ACC112 (cell line): Measurements from ENCODE around the gene DYNLT1.
"Not testable (repeated sequence)": the region's sequence is repeated elsewhere in the genome, so short reads cannot be mapped to it uniquely, and the experiment has no call there.

Experiments
- H2AFZ ChIP-seq: fragments of 200-600 bp; sonication (generic); one replicate; pipeline ENCODE4 v1.6.0; 2017; ENCODE audit warnings: antibody characterized with exemption, low read length; ENCODE audit not compliant: unreplicated experiment
- H3K27ac ChIP-seq: fragments of 200-600 bp; sonication (generic); 2 replicates; pipeline ENCODE4 v1.5.1; 2014; ENCODE audit warnings: low read depth, mild to moderate bottlenecking, antibody characterized with exemption, low read length, moderate library complexity
- H3K27me3 ChIP-seq: fragments of 200-600 bp; sonication (generic); 2 replicates; pipeline ENCODE4 v1.6.1; 2014; ENCODE audit warnings: mild to moderate bottlenecking, antibody characterized with exemption, low read length, moderate library complexity, mixed read lengths; ENCODE audit not compliant: insufficient read depth
- H3K36me3 ChIP-seq: fragments of 200-600 bp; sonication (generic); 2 replicates; pipeline ENCODE4 v1.6.1; 2016; ENCODE audit warnings: mild to moderate bottlenecking, antibody characterized with exemption, low read length, moderate library complexity, mixed read lengths; ENCODE audit not compliant: insufficient read depth
- H3K4me1 ChIP-seq: fragments of 200-600 bp; sonication (generic); one replicate; pipeline ENCODE4 v1.6.1; 2016; ENCODE audit warnings: low read length, mixed read lengths; ENCODE audit not compliant: insufficient read depth, unreplicated experiment, control insufficient read depth
- H3K4me3 ChIP-seq: fragments of 200-600 bp; sonication (generic); 2 replicates; pipeline ENCODE4 v1.5.1; 2014; ENCODE audit warnings: mild to moderate bottlenecking, low read depth, low read length
- H3K79me2 ChIP-seq: fragments of 200-600 bp; sonication (generic); one replicate; pipeline ENCODE4 v1.6.0; 2016; ENCODE audit warnings: low read length; ENCODE audit not compliant: control insufficient read depth, unreplicated experiment, insufficient read depth

Gene DYNLT1

GRCh38 chr6:158639056-158639455, 5.5 kb downstream of the DYNLT1 start:
- H3K27me3 ChIP-seq, result no peaks in the 10 kb centered on the region
- H3K27ac ChIP-seq, result no peak overlapping the region
- H2AFZ ChIP-seq, result no peak overlapping the region
- peaks cover 21% of the 10 kb centered on the region; the same call in 1 of the 2 replicates for H3K36me3 ChIP-seq
- no peak overlapping the region for H3K4me3 ChIP-seq
- H3K4me1 ChIP-seq, result peaks cover 24% of the 10 kb centered on the region
- H3K79me2 ChIP-seq, result peaks cover 55% of the 10 kb centered on the region

- no peak overlapping the region for H3K27ac ChIP-seq
- H3K36me3 ChIP-seq, result peaks cover 25% of the 10 kb centered on the region
- no peaks in the 10 kb centered on the region for H3K27me3 ChIP-seq
- H2AFZ ChIP-seq, result no peak overlapping the region
- peaks cover 24% of the 10 kb centered on the region for H3K4me1 ChIP-seq
- no peak overlapping the region for H3K4me3 ChIP-seq
- H3K79me2 ChIP-seq, result peaks cover 49% of the 10 kb centered on the region
Observed at GRCh38 chr6:158638324-158638854, 6.2 kb downstream of the DYNLT1 start.

GRCh38 chr6:158636778-158637177, 7.8 kb downstream of the DYNLT1 start:
- Histone ChIP-seq H3K4me1 (peaks cover 25% of the 10 kb centered on the region), H3K36me3 (peaks cover 31% of the 10 kb centered on the region), H3K79me2 (peaks cover 34% of the 10 kb centered on the region), H3K27me3 (no peaks in the 10 kb centered on the region), H3K27ac (no peak overlapping the region), H3K4me3 (no peak overlapping the region), H2AFZ (no peak overlapping the region)

GRCh38 chr6:158635427-158636073, 9.0 kb downstream of the DYNLT1 start:
- peaks cover 28% of the 10 kb centered on the region for H3K36me3 ChIP-seq
- H3K79me2 ChIP-seq, result peaks cover 25% of the 10 kb centered on the region
- H3K27me3 ChIP-seq, result no peaks in the 10 kb centered on the region
- no peak overlapping the region for H3K27ac ChIP-seq
- H2AFZ ChIP-seq, result no peak overlapping the region
- H3K4me1 ChIP-seq, result peaks cover 27% of the 10 kb centered on the region
- H3K4me3 ChIP-seq, result no peak overlapping the region

GRCh38 chr6:158634695-158635426, 9.7 kb downstream of the DYNLT1 start:
- peaks cover 30% of the 10 kb centered on the region for H3K4me1 ChIP-seq
- no peak overlapping the region for H3K4me3 ChIP-seq
- peaks cover 26% of the 10 kb centered on the region; the same call in 1 of the 2 replicates for H3K36me3 ChIP-seq
- peak overlapping the region; percentile 18; the same call in 1 of the 2 replicates for H3K27ac ChIP-seq
- H2AFZ ChIP-seq, result no peak overlapping the region
- H3K79me2 ChIP-seq, result peaks cover 18% of the 10 kb centered on the region
- H3K27me3 ChIP-seq, result no peaks in the 10 kb centered on the region

- Histone ChIP-seq H3K4me3 (no peak overlapping the region), H3K27me3 (no peaks in the 10 kb centered on the region), H3K79me2 (peaks cover 7% of the 10 kb centered on the region), H3K4me1 (peaks cover 31% of the 10 kb centered on the region), H3K36me3 (peaks cover 26% of the 10 kb centered on the region; the same call in 1 of the 2 replicates), H3K27ac (peak overlapping the region; percentile 92), H2AFZ (no peak overlapping the region)
Observed at GRCh38 chr6:158633127-158633526, 11.4 kb downstream of the DYNLT1 start.

GRCh38 chr6:158632538-158633119, 11.9 kb downstream of the DYNLT1 start:
- not testable (repeated sequence) for H3K27me3 ChIP-seq, H2AFZ ChIP-seq, H3K79me2 ChIP-seq, H3K4me3 ChIP-seq
- H3K4me1 ChIP-seq, result peaks cover 31% of the 10 kb centered on the region
- H3K27ac ChIP-seq, result peak overlapping the region; percentile 92
- peaks cover 26% of the 10 kb centered on the region; the same call in 1 of the 2 replicates for H3K36me3 ChIP-seq

GRCh38 chr6:158631678-158632537, 12.6 kb downstream of the DYNLT1 start:
- H3K36me3 ChIP-seq, result peaks cover 23% of the 10 kb centered on the region; the same call in 1 of the 2 replicates
- H3K4me1 ChIP-seq, result peaks cover 31% of the 10 kb centered on the region
- H3K27ac ChIP-seq, result peak overlapping the region; percentile 92
- no peaks in the 10 kb centered on the region for H3K27me3 ChIP-seq
- no peaks in the 10 kb centered on the region for H3K79me2 ChIP-seq
- H2AFZ ChIP-seq, result no peak overlapping the region
- peak overlapping the region; percentile 49 for H3K4me3 ChIP-seq

- Histone ChIP-seq H3K4me1 (peaks cover 31% of the 10 kb centered on the region), H3K79me2 (no peaks in the 10 kb centered on the region), H3K36me3 (peaks cover 18% of the 10 kb centered on the region; the same call in 1 of the 2 replicates), H3K4me3 (peak overlapping the region; percentile 49), H3K27me3 (no peaks in the 10 kb centered on the region), H3K27ac (peak overlapping the region; percentile 92), H2AFZ (no peak overlapping the region)
Observed at GRCh38 chr6:158630938-158631616, 13.5 kb downstream of the DYNLT1 start.
